ENCODE results near the gene HDAC11. TPM values are rescaled to one million over a fixed set of nuclear protein-coding genes. Genes with fewer than 3 reads are reported as not detected.

Gene HDAC11
- 14.7 TPM for total RNA-seq

GRCh38 chr3:13479582-13480339 is at the start of gene HDAC11:
Gene HDAC11, plus strand, starts transcription at chr3:13480306. Its CDS starts 42 bp downstream, at chr3:13480348.

GRCh38 chr3:13548696-13549622 is 68.9 kb downstream of the HDAC11 start, which contains the start of gene FBLN2:
Gene FBLN2, plus strand, starts transcription at chr3:13549125. Its CDS starts 21,231 bp downstream, at chr3:13570356.

Small RNA genes within 50 kb of the gene (small RNA-seq; reads per million reads assigned to genes)
- not detected for gene AC027124.2 (ENCODE audit: low replicate concordance)

Other genes with a start within 250 kb of the HDAC11 start
- gene NUP210, start 60.0 kb upstream of the HDAC11 start, total RNA-seq: 19.4 TPM
- gene FBLN2, start 68.8 kb downstream of the HDAC11 start, total RNA-seq: 4.1 TPM